H1 (cell line): ENCODE data around the gene TANC1. TPM values are rescaled to one million over a fixed set of nuclear protein-coding genes. Genes with fewer than 3 reads are reported as not detected.

Experiments
- BCL11A ChIP-seq, 2 experiments: IDR thresholded peaks; one replicate each; pipeline ENCODE4 v1.6.1; 2011; ENCODE audit warnings: low read depth in 2 of 2, low read length in 2 of 2, mild to moderate bottlenecking in 2 of 2
- CEBPB ChIP-seq: IDR thresholded peaks from 2 replicates; pipeline ENCODE4 v1.6.1; 2012; ENCODE audit warnings: low read depth, low read length
- CTBP2 ChIP-seq: IDR thresholded peaks from 2 replicates; pipeline ENCODE4 v1.7.0; 2011; ENCODE audit warnings: borderline replicate concordance, mild to moderate bottlenecking, moderate library complexity, mixed read lengths, low read length; ENCODE audit not compliant: insufficient read depth, insufficient read length
- FOSL1 ChIP-seq: IDR thresholded peaks from 2 replicates; pipeline ENCODE4 v1.6.1; 2011; ENCODE audit warnings: mild to moderate bottlenecking, low read depth, low read length, moderate library complexity; ENCODE audit not compliant: insufficient read depth
- PHF8 ChIP-seq: fragments of 200-600 bp; sonication (generic); conservative IDR thresholded peaks from 2 replicates; pipeline ENCODE4 v1.7.1; 2012; ENCODE audit warnings: low read depth, mild to moderate bottlenecking, inconsistent platforms, low read length, moderate library complexity
- SP2 ChIP-seq: IDR thresholded peaks from 2 replicates; pipeline ENCODE4 v1.6.1; 2012; ENCODE audit warnings: mild to moderate bottlenecking, low read length, inconsistent platforms
- TCF12 ChIP-seq: IDR thresholded peaks from 2 replicates; pipeline ENCODE4 v1.6.1; 2011; ENCODE audit warnings: low read depth, mild to moderate bottlenecking, low read length
- polyA plus RNA-seq, 7 experiments: library from polyadenylated mRNA; depleted of rRNA in 3 of 7; stranded (reverse) in 5 of 7; unstranded in 2 of 7; fragments of >200 nt in 5 of 7; fragments of 200-250 nt in 2 of 7; gene quantifications; 1 replicate in 5 of 7; 2 replicates in 1 of 7; 4 replicates in 1 of 7; pipeline versions ENCODE4 v1.2.1 to v1.2.3, GENCODE V29; 2011 to 2013; ENCODE audit warnings: missing spikeins in 2 of 7, mixed read lengths in 2 of 7
- total RNA-seq: library from RNA; stranded (reverse); fragmentation: NEBNext Ultra II Directional; extraction: Animal tissue kit (Norgen Biotek cat#: 25700); gene quantifications from 2 replicates; pipeline ENCODE4 v1.2.1, GENCODE V29; 2021
- TF ChIP-seq, protein P1 (sequence below): fragments of 300-600 bp; sonication (generic); IDR thresholded peaks from 2 replicates; pipeline ENCODE4 v1.7.1; 2012; ENCODE audit warnings: low read length, moderate library complexity, mild to moderate bottlenecking, inconsistent platforms; ENCODE audit not compliant: insufficient replicate concordance

Gene TANC1
- total and polyA plus RNA-seq, 2 of the 8 experiments (the other 6 are each of a cell fraction or from before 2014, with no cell fraction given): 4.1 to 7.6 TPM

DNA sequence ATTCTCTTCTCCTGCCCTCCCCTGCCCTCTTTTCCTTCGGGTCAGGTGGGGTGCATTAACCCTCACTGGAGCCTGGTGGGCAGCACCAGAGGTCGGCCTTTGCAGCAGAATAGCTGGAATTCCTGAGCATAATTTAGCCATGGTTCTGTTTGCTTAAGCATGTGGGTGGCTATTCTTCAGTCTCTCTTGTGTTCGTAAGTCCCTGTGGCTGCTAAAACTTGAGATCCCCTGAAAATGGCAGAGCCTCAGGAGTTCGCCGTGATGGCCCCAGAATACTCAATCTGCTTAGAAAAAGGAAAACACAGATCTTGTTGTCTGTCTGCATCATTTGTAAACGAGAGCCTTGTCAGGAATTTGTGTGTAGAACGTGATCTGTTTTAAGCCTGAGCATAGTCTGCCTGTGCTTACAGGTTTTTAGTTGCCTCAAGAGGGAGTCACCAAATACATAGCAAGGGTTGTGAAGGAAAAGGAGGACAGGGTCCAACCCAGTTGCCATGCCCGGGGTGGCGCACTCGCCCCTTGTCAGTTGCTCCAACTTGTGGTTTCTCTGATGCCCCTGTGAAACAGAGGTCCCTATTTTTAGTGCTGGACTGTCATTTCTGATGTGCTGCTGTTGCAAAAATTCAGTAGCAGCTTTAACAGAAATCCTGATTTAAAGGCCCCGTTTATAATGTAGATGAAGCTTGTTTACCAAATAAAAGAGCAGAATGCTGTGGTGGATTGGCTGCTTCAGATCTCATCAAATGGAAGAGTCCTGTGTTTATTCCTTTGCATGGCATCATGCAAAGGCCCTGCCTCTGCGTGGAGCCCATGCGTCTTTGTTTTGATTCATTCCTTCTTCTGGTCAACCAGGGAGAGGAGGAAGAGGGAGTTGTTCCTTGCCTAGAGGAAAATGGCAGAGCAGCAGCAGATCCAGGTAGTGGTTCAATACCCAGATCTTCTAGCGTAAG lies 243.3 kb downstream of the TANC1 start (continued):
- TF ChIP-seq, protein P1, sequence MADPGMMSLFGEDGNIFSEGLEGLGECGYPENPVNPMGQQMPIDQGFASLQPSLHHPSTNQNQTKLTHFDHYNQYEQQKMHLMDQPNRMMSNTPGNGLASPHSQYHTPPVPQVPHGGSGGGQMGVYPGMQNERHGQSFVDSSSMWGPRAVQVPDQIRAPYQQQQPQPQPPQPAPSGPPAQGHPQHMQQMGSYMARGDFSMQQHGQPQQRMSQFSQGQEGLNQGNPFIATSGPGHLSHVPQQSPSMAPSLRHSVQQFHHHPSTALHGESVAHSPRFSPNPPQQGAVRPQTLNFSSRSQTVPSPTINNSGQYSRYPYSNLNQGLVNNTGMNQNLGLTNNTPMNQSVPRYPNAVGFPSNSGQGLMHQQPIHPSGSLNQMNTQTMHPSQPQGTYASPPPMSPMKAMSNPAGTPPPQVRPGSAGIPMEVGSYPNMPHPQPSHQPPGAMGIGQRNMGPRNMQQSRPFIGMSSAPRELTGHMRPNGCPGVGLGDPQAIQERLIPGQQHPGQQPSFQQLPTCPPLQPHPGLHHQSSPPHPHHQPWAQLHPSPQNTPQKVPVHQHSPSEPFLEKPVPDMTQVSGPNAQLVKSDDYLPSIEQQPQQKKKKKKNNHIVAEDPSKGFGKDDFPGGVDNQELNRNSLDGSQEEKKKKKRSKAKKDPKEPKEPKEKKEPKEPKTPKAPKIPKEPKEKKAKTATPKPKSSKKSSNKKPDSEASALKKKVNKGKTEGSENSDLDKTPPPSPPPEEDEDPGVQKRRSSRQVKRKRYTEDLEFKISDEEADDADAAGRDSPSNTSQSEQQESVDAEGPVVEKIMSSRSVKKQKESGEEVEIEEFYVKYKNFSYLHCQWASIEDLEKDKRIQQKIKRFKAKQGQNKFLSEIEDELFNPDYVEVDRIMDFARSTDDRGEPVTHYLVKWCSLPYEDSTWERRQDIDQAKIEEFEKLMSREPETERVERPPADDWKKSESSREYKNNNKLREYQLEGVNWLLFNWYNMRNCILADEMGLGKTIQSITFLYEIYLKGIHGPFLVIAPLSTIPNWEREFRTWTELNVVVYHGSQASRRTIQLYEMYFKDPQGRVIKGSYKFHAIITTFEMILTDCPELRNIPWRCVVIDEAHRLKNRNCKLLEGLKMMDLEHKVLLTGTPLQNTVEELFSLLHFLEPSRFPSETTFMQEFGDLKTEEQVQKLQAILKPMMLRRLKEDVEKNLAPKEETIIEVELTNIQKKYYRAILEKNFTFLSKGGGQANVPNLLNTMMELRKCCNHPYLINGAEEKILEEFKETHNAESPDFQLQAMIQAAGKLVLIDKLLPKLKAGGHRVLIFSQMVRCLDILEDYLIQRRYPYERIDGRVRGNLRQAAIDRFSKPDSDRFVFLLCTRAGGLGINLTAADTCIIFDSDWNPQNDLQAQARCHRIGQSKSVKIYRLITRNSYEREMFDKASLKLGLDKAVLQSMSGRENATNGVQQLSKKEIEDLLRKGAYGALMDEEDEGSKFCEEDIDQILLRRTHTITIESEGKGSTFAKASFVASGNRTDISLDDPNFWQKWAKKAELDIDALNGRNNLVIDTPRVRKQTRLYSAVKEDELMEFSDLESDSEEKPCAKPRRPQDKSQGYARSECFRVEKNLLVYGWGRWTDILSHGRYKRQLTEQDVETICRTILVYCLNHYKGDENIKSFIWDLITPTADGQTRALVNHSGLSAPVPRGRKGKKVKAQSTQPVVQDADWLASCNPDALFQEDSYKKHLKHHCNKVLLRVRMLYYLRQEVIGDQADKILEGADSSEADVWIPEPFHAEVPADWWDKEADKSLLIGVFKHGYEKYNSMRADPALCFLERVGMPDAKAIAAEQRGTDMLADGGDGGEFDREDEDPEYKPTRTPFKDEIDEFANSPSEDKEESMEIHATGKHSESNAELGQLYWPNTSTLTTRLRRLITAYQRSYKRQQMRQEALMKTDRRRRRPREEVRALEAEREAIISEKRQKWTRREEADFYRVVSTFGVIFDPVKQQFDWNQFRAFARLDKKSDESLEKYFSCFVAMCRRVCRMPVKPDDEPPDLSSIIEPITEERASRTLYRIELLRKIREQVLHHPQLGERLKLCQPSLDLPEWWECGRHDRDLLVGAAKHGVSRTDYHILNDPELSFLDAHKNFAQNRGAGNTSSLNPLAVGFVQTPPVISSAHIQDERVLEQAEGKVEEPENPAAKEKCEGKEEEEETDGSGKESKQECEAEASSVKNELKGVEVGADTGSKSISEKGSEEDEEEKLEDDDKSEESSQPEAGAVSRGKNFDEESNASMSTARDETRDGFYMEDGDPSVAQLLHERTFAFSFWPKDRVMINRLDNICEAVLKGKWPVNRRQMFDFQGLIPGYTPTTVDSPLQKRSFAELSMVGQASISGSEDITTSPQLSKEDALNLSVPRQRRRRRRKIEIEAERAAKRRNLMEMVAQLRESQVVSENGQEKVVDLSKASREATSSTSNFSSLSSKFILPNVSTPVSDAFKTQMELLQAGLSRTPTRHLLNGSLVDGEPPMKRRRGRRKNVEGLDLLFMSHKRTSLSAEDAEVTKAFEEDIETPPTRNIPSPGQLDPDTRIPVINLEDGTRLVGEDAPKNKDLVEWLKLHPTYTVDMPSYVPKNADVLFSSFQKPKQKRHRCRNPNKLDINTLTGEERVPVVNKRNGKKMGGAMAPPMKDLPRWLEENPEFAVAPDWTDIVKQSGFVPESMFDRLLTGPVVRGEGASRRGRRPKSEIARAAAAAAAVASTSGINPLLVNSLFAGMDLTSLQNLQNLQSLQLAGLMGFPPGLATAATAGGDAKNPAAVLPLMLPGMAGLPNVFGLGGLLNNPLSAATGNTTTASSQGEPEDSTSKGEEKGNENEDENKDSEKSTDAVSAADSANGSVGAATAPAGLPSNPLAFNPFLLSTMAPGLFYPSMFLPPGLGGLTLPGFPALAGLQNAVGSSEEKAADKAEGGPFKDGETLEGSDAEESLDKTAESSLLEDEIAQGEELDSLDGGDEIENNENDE: no peak
- TF ChIP-seq PHF8 (no peak), BCL11A (IDR thresholded peaks at IDR 0.05; ENCODE audit: low read depth in 2 of 2, low read length in 2 of 2) (no peak), FOSL1 (no peak), CTBP2 (no peak), TCF12 (peak; percentile 83; the same call in 1 of the 2 replicates), CEBPB (no peak), SP2 (no peak)
